ENCODE data around the gene FKBP9.
"Not testable (repeated sequence)": the region's sequence is repeated elsewhere in the genome, so short reads cannot be mapped to it uniquely, and the experiment has no call there.

The FKBP9 gene

DNA sequence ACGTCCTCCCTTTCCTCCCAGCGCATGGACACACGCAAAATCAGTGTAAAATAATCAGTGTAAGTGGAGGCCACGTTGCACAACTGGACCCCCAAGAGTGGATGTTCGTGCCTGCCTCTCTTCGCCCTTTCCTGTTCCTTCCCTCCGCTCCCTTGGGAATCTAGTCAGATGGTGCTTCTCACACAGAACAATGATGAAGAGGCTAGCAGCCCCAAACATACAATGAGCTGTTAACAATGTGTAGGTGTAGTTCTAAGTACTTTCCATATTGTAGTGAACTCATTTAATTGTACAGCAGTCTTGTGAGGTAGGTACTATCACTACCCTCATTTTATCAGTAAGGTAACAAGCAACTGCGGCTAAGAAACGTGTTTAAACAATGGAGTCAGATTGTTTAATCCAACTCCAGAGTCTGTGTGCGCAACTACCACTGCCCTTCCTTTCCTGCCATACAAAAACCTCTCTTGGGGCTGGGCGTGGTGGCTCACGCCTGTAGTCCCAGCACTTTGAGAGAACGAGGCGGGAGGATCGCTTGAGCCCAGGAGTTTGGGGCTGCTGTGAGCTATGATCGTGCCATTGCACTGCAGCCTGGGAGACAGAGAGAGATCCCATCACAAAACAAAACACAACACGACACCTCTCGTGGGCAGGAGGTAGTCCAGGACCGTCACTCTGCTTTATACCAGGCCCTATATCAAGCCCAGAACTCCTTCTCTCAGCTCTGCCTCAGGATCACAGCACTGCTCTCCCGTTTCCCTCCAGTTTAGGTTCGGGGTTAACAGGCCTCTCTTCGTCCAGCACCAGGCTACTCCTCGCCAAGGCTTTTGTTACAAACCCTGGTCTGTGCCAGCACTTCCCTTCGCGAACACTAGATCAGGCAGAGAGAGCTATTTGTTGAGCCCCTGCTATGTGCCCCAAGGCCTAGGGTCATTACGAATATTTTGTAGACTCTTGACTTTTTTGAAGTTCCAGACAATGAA, 1.1 kb downstream of the FKBP9 start:
- no peak for FAIRE-seq

GRCh38 chr7:32963880-32964301, 6.7 kb downstream of the FKBP9 start:
- not testable (repeated sequence) for FAIRE-seq

DNA sequence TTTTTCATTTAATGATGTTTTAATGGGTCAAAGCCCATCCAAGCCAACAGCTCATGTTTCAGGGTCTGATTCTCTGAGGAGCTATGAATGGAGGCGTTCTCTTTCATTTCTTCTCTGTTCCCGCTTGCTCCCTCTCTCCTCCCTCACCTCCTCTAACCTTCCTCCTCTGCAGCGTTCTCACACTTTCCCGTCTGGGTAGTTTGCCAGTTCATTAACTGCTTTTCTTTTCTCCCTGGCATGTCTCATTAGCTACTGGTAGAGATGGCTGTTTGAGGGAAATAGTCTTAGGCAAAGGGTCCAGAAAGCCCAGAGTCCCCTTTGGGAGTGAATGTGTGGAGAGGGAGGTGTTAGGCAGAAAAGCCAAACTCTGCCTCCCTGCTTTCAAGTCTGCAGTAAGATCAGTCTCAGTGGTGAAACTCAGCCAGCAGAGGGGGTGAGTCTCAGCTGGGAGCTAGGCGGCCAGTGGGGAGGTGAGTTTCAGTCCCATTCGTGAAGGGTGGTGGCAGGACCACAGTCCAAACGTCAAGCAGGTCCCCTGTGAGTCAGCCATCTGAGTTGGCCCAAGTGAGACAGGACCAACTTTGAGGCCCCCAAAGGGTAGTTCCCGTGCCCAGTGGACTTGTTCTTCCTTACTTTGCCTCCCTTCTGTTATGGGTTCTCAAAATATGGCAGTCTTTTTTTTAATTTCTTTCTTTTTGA, 7.4 kb downstream of the FKBP9 start:
- peak; percentile 78 for FAIRE-seq

DNA sequence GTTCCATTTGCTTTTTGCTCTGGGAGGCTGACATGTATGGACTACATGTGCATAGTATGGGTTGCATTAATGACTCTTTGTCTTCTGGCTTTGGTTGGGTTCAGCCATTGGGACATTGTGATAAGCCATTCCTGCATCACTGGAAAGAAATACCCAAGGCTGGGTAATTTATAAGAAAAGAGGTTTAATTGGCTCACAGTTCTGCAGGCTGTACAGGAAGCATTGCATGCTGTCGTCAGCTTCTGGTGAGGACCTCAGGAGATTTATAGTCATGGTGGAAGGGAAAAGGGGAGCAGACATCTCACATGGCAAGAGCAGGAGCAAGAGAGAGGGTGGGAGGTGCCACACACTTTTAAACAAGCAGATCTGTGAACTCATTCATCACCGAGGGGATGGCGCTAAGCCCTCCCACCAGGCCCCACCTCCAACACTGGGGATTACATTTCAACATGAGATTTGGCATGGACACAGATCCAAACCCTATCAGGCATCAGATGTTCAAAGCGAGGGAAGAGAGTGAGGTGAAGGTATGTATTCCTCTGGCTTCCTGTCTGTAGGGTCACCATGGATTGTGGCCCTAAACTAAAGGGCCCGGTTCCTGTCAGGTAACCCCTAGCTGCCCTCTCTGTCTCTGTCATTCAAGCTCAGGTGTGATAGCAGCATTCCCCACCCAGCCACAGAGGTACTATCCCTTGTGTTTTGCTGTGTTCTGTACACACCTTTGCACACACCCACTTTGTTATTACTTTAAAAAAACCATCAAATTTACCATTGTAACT, 9.4 kb downstream of the FKBP9 start:
- not testable (repeated sequence) for FAIRE-seq

DNA sequence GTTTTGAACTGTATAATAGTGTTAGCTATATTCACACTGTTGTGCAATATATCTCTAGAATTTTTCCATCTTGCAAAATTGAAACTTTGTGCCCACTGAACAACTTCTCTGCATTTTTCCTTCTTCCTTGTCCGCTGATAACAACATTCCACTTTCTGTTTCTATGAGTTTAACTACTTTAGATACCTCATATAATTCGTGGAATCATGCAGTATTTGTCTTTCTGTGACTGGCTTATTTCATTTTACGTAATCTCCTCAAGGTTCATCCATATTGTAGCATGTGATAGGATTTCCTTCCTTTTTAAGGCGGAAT, 10.0 kb downstream of the FKBP9 start:
- not testable (repeated sequence) for FAIRE-seq

DNA sequence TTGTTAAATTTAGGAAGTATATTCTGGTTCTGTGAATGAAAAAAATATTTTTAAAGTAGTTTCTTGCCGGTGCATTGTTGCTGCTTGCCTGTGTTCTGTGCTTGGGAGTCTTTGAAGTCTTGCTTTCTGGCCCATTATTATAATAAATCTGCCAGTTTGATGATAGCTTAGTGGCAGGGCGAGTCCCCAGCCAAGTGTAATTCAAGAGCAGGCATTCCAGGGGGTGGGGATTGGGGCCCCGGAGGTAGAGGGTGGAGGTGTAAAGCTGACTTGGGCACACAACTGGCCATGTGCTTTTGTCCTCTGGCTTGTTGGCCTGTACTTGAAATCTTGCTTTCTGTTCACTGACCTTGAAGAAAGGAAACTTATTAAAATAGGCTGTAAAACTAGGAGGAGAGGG, 14.7 kb downstream of the FKBP9 start:
- not testable (repeated sequence) for FAIRE-seq

GRCh38 chr7:32977159-32977558, 19.9 kb downstream of the FKBP9 start:
- FAIRE-seq = not testable (repeated sequence)

GRCh38 chr7:32979246-32979645, 22.0 kb downstream of the FKBP9 start:
- FAIRE-seq = not testable (repeated sequence)

- FAIRE-seq = not testable (repeated sequence)
Measured at GRCh38 chr7:32979902-32980301, 22.7 kb downstream of the FKBP9 start.

GRCh38 chr7:32988148-32988547, 30.9 kb downstream of the FKBP9 start:
- FAIRE-seq = not testable (repeated sequence)

DNA sequence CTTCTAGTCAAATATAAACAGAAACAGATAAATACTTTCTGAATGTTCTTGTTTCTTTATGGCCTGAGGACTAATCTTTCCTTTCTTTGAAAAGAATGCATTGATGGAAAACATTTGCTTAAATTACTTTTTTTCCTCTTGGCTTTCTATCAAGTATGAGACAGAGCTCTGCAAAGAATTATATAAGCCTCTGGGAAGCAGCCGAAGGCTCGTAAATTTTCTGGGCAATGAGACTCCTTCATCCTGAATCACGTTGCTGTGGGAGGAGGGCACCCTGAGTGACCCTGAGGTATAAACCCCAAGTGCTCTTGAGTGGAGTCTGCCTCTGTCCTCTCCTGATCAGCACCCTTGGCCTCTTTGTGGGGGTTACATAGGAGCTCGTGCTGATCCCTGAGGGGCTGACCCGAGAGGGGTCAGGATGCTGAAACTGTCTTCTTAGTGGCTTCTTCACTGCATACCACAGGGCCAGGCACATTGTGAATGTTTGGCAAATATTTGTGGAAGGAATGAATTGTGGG, 33.9 kb downstream of the FKBP9 start:
- not testable (repeated sequence) for FAIRE-seq

GRCh38 chr7:32991975-32992700, 34.9 kb downstream of the FKBP9 start:
- FAIRE-seq = not testable (repeated sequence)

GRCh38 chr7:32992750-32993149, 35.5 kb downstream of the FKBP9 start:
- not testable (repeated sequence) for FAIRE-seq

DNA sequence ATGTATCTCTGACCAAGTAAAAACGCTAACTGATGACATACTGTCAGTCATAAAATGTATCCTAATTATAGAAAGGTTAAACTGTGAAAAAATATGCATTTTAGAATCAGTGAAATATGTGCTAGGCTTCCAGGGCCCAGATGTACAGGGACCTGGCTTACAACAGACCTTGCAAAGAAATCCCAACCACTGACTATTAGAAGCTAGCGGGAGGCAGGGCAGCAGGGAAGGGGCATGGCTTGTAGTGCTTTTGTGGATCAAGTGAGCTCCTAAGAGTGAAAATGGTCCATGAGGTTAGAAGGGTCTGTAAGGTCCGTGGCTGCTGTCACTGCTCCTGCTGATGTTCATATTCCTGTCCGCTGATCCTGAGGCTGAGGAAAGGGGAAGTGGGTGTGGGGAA, 40.7 kb downstream of the FKBP9 start:
- peak; percentile 55 for FAIRE-seq

DNA sequence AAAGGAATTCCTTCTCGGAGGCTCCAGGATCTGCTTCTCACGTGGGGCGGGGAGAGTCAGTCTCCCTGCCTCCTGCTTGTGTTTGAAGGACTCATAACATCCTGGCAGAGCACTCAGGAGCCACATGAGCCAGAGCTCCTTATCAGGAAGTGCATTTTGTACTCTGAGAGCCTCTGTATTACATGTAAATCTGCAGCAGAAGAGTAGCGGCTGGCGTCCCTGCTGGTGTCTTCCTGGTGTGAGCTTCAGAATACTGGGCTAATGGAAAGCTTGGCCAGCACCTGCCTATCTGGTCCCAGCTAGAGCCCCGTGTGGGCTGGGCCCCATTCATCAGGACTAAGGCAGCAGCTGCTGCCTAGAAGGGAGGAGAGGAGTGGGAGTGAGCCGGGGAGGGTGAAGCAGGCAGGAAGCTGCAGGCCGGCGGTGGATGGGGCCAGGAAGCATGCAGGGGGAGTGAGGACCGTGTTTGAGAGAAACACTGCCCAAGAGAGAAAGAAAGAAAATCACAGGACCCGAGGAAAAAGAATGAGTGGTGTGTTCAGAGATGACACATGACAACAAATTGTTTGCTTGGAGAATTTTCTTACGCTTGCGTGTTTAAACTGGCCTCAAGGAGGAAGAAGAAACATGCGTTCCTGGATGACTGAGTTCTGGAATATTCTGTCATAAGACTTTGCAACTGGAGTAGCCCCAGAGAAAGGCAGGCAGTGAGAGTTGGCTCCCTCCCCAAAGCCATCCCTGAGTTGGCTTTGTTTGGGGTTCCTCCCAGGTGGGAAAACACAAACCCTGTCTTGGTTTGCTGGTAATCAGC, 41.3 kb downstream of the FKBP9 start:
- not testable (repeated sequence) for FAIRE-seq

GRCh38 chr7:32999380-32999779, 42.1 kb downstream of the FKBP9 start:
- FAIRE-seq = not testable (repeated sequence)

DNA sequence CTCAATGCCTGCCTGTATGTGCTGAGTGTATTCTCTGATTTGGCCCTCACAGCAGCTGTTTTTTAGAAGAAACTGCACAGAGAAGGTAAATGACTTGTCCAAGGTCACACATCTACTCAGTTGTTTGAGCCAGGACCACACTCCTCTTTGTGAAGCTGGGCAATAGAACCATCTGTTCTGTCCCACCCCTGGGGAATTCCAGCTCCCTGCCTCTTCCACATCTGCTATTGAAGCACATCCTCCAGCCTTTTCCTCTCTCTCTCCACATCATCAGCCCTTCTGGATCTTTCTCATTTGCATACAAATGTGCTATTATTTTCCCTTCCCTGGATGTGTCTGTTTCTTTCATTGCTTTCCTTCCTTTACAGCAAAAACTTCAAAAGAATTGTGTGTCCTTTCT, 45.9 kb downstream of the FKBP9 start:
- FAIRE-seq = not testable (repeated sequence)

DNA sequence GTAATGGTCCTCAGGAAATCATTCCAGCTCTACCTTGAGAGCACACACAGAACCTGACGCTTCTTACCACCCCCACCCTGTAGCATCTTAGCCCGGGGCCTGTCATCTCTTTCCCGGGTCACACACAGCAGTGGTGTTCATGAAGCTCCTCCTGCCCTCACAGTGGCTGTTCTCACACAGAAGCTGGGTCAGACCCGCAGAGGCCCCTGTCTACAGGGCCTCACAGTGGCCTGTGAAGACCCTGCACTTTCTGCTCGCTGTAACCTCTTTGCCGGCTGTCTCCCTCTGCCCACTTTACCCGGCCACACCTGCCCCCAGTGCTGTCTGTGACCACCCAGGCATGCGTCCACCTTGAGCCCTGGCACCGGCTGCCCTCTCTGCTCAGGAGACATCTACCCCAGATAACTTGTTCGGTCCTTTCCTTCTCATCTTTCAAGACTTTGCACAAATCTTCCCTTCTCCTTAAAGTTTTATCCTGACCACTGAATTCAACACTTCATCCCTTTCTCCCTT, 46.9 kb downstream of the FKBP9 start:
- not testable (repeated sequence) for FAIRE-seq

- FAIRE-seq = not testable (repeated sequence)
Measured at GRCh38 chr7:33005193-33005592, 48.0 kb downstream of the FKBP9 start.

DNA sequence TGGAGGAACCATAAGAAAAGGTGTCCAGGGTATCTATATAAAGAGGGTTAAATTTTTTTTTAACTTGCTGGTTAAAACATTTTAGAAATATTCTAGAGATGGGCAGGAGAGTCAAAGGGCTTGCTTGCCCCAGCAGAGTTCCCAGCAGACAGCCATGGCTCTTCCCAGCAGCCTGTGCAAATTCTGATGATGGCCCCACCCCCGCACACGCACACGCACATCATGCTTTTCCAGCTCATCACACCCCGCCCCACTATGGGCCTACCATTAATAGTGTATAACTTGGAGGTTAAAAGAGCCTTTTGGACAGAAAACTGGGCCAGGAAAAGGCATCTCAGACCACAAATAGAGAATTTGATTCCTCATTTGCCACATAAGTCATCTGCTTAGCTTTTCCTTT, 48.5 kb downstream of the FKBP9 start:
- FAIRE-seq = not testable (repeated sequence)

DNA sequence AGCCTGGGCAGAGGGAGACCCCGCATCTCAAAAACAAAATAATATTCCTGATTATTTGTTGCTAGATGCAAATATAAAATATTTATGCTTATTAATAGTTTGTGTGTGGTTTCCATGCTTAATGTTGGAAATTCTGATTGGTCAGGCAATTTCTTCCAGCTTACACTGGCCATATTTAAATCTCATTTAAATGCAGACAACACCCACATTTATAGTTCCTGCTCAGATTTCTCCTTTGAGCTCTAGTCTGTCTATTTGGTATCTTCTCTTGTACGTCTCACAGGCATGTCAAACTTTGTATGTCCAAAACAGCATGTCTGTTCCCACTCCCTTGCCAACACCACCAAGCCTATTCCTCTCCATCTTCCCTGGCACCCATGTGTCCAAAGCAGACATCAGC, 52.5 kb downstream of the FKBP9 start:
- FAIRE-seq = no peak
